Transverse colon (tissue), 4 donors: ENCODE data around the gene GNB1. TPM values are rescaled to one million over a fixed set of nuclear protein-coding genes. Genes with fewer than 3 reads are reported as not detected.

ENCODE experiments used
- DNase-seq: peaks from one replicate; pipeline ENCODE4 v3.0.0-alpha.2; 2019
- H3K27ac ChIP-seq, 4 donors: fragments of 200-600 bp; sonication (generic); 2 replicates each; pipeline ENCODE4 v1.5.1; 2016 to 2018; ENCODE audit warnings: inconsistent platforms in 4 of 4
- H3K27me3 ChIP-seq: fragments of 200-600 bp; sonication (generic); 2 replicates; pipeline ENCODE4 v1.5.1; 2017; ENCODE audit warnings: inconsistent platforms
- H3K36me3 ChIP-seq, 4 donors: fragments of 200-600 bp; sonication (generic); 2 replicates each; pipeline ENCODE4 v1.5.1; 2017 to 2019; ENCODE audit warnings: inconsistent platforms in 4 of 4
- H3K4me1 ChIP-seq, 4 donors: fragments of 200-600 bp; sonication (generic); 2 replicates each; pipeline ENCODE4 v1.5.1; 2017 to 2020; ENCODE audit warnings: inconsistent platforms in 4 of 4
- H3K4me3 ChIP-seq, 4 donors: fragments of 200-600 bp; sonication (generic); 1 replicate in 1 of 4; 2 replicates in 3 of 4; pipeline versions ENCODE4 v1.5.1 to v1.6.1; 2017 to 2019; ENCODE audit warnings: inconsistent platforms in 4 of 4
- H3K9me3 ChIP-seq, 2 donors: fragments of 200-600 bp; sonication (generic); 2 replicates each; pipeline ENCODE4 v1.5.1; 2017 to 2019; ENCODE audit warnings: inconsistent platforms in 2 of 2
- EP300 ChIP-seq: sonication (generic); formaldehyde crosslinking; IDR thresholded peaks from one replicate; pipeline ENCODE4 v1.6.1; 2017; ENCODE audit warnings: antibody characterized with exemption, low read depth
- POLR2A ChIP-seq: fragments of 450-650 bp; IDR thresholded peaks from one replicate; pipeline ENCODE4 v1.6.1; 2016; ENCODE audit warnings: antibody characterized with exemption, mild to moderate bottlenecking, moderate library complexity
- POLR2AphosphoS5 ChIP-seq, 3 donors: sonication (generic); formaldehyde crosslinking; IDR thresholded peaks; one replicate each; pipeline ENCODE4 v1.6.1; 2016; ENCODE audit warnings: antibody characterized with exemption in 3 of 3
- WGBS, 2 donors: methylation state at CpG; one replicate each; pipeline ENCODE4 v1.1.5; 2018; ENCODE audit warnings: low coverage in 1 of 2; 5-methylcytosine and 5-hydroxymethylcytosine counted together
- in situ Hi-C, 4 donors: fragments of 200-750 bp; cut with MboI; loops; one replicate each; pipeline versions ENCODE4 v1.15.0 to v1.15.1; 2017; ENCODE audit warnings: low sequenced_read_pairs in 3 of 4, low pct_ligation_motif_present in 1 of 4, low pct_unique_long_range_greater_than_20kb in 1 of 4
- intact Hi-C: fragments of 100-400 bp; cut with DNase I; formaldehyde crosslinking; loops from one replicate; pipeline ENCODE4 v1.15.1; 2023; ENCODE audit warnings: low total_unique reads
- total RNA-seq, 4 donors: library from RNA; depleted of rRNA; stranded (reverse); fragments of >200 nt; gene quantifications; one replicate each; pipeline ENCODE4 v1.1.0, GENCODE V29; 2016
- TF ChIP-seq, protein P1 (sequence below), 5 experiments: fragments of 200-600 bp in 3 of 5; fragments of 450-650 bp in 2 of 5; sonication (generic) in 3 of 5; IDR thresholded peaks; 1 replicate in 2 of 5; 2 replicates in 3 of 5; pipeline ENCODE4 v1.5.1; 2016 to 2017; ENCODE audit warnings: antibody characterized with exemption in 5 of 5, inconsistent platforms in 3 of 5, mild to moderate bottlenecking in 2 of 5, moderate library complexity in 1 of 5

GNB1 gene
- total RNA-seq, 4 donors from 2014 or later = 123 to 191 (median 174) TPM

DNA sequence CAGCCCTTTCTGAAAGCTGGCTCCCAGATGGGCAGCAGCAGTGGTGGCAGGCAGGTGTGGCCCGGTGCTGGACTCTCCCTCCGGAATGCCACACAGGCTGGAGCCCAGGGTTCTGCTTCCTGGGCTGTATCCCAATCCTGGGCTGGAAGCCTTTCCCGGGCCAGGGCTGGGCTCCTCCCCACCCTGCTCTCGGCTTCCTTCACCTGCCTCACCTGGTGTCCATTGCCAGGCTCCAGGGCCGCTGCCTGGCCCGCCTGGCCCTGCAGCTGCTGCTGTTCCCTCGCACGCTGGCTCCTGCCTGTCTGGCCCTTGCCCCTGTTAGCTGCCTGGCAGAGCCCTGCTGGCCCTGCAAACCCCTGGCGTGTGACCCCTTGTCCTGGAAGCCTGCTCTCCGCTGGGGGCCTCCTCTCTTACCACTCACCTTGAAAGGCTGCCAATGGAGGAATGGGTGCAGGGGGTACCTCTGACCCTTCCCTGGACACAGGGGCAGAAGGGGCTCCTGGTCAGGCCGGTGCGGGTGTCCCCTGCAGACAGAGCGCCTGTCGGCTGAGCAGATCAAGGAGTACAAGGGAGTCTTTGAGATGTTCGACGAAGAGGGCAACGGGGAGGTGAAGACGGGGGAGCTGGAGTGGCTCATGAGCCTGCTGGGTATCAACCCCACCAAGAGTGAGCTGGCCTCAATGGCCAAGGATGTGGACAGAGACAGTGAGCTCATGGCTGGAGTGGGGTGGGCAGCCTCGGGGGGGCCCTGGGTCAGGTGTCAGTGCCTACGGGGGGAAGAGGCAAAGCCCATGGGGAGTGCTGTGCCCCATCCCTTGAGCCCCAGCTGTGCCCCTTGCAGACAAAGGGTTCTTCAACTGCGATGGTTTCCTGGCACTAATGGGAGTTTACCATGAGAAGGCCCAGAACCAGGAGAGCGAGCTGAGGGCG lies 25.3 kb upstream of the GNB1 start:
- TF ChIP-seq EP300 = no peak
- TF ChIP-seq POLR2AphosphoS5 (IDR thresholded peaks at IDR 0.05) = no peak
- TF ChIP-seq POLR2A = no peak
- TF ChIP-seq, protein P1, sequence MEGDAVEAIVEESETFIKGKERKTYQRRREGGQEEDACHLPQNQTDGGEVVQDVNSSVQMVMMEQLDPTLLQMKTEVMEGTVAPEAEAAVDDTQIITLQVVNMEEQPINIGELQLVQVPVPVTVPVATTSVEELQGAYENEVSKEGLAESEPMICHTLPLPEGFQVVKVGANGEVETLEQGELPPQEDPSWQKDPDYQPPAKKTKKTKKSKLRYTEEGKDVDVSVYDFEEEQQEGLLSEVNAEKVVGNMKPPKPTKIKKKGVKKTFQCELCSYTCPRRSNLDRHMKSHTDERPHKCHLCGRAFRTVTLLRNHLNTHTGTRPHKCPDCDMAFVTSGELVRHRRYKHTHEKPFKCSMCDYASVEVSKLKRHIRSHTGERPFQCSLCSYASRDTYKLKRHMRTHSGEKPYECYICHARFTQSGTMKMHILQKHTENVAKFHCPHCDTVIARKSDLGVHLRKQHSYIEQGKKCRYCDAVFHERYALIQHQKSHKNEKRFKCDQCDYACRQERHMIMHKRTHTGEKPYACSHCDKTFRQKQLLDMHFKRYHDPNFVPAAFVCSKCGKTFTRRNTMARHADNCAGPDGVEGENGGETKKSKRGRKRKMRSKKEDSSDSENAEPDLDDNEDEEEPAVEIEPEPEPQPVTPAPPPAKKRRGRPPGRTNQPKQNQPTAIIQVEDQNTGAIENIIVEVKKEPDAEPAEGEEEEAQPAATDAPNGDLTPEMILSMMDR (IDR thresholded peaks at IDR 0.05) = no peak
- intact Hi-C loops (no loop called here), in situ Hi-C loops (no loop called here)
- Histone ChIP-seq H3K27ac (peak overlapping the region in 1 of 4 donors; percentile 33), H3K4me1 (peaks cover 9 to 27% (median 18%) of the 10 kb centered on the region in 4 donors), H3K36me3 (no peaks in the 10 kb centered on the region), H3K9me3 (no peaks in the 10 kb centered on the region), H3K4me3 (no peak overlapping the region), H3K27me3 (no peaks in the 10 kb centered on the region)
- DNase-seq = peak; percentile 52
- 77 to 87% methylated on average over 6 to 23 of the region's 23 CpGs for WGBS, 2 donors

DNA sequence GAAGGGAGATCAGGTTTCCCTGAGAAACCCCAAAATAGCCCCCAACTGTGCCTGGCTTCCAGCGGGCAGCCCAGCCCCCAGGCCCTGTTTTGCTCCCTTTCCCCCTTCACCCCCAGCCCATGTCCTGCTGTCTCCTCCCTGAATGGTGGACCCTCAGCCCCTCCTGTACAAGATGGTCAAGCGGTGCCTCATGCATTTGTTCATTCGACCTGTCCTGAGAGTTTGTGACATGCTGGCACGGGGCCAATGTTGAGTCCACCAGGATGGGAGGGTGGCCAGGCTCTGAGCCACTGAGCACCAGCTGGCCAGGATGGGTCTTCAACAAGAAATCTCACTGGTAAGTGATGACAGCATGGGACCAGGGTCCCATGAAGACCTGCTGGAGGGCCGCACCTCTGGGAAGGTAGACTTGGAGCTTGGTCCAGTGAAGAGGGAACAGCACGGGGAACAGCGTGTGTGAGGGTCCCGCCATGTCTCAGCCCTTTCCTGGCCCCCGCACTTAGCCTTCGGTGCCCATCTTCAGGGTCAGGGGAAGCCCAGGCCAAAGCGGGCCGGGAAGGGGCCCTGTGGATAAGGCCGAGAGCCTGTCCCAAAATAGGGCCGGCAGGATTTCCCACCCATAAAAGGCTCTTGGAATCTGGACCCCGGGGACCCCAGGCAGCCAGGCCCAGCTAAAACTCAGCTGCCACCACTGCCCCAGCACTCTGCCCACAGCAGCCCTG lies 24.2 kb upstream of the GNB1 start, which contains the start of gene CALML6:
TSS of gene CALML6 (plus strand) at position 290 of the 722 bp plus-strand sequence. CDS start at position 311, 21 bp downstream.
- TF ChIP-seq EP300 = no peak
- TF ChIP-seq, protein P1 (IDR thresholded peaks at IDR 0.05) = no peak
- WGBS, 2 donors = 89% methylated on average over 15 of the region's 15 CpGs; no CpG with 5 or more reads in 1 of the 2 donors
- Histone ChIP-seq H3K27me3 (no peaks in the 10 kb centered on the region), H3K9me3 (no peaks in the 10 kb centered on the region), H3K27ac (peak within 1 kb of the TSS in 1 of 4 donors; percentile 33), H3K4me1 (peaks cover 9 to 27% (median 18%) of the 10 kb centered on the region in 4 donors), H3K36me3 (no peaks in the 10 kb centered on the region), H3K4me3 (no peak within 1 kb of the TSS)
- intact Hi-C loops (no loop called here), in situ Hi-C loops (no loop called here)
- peak; percentile 11 for DNase-seq

DNA sequence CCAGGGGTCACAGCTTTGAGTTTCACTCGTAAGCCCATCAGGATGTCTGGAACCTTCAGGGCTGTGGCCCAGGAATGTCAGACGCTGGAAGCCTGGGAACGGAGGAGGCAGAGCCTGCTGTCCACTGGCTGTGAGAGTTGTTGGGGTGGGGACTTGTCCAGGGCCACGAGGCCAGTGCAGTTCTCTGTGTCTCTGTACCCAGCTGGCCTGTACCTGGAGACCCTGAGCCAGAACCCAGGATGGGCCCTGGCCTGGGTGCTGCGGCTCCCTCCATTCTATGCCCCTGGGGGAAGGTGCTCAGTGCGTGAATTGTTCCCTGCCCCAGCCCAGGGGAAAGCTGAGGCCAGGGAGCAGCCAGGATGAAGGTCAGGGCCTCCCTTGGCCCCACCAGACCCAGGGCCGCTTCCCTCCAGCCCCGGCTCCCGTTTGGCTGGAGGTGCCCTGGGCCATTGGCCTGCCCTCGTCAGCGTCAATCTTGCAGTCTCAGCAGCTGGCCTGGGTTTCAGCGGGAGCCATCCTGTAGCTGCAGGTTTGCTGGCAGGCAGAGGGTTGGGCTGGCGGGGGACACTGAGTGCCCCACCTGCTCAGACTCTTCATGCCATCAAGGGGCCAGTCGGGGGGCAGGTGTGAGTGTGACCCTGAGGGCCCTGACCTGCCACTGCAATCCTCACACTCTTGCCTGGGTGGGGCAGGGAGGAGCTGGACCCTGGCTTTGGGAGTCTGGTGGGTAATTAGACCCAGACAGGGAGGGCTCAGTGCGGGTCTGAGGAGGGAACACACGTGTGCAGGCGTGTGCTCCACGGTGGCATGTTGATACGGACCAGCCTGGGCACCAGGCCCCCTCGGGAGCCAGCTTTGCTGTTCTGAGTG lies 23.4 kb upstream of the GNB1 start:
- H3K4me1 ChIP-seq = peaks cover 10 to 27% (median 21%) of the 10 kb centered on the region in 4 donors
- no peak overlapping the region for H3K27ac ChIP-seq
- peak; percentile 7 for DNase-seq
- no peak overlapping the region for H3K4me3 ChIP-seq
- intact Hi-C loops (no loop called here), in situ Hi-C loops (no loop called here)
- no peaks in the 10 kb centered on the region for H3K36me3 ChIP-seq
- 73% methylated on average over 18 of the region's 20 CpGs; no CpG with 5 or more reads in 1 of the 2 donors for WGBS, 2 donors
- no peaks in the 10 kb centered on the region for H3K27me3 ChIP-seq
- TF ChIP-seq, protein P1 (IDR thresholded peaks at IDR 0.05) = no peak
- no peak for TF ChIP-seq POLR2A
- TF ChIP-seq EP300 = no peak
- TF ChIP-seq POLR2AphosphoS5 (IDR thresholded peaks at IDR 0.05) = no peak
- no peaks in the 10 kb centered on the region for H3K9me3 ChIP-seq
